IMR-90 (cell line): ENCODE results near the gene DNAH8.

Experiments
- CEBPB ChIP-seq: IDR thresholded peaks from 2 replicates; pipeline ENCODE4 v1.6.1; 2012; ENCODE audit warnings: low read depth, low read length, improper control_type of control experiment
- CTCF ChIP-seq: conservative IDR thresholded peaks from 2 replicates; pipeline ENCODE4 v1.5.1; 2012; ENCODE audit warnings: mild to moderate bottlenecking, low read depth, low read length, improper control_type of control experiment
- FOS ChIP-seq: fragments of 150-350 bp; IDR thresholded peaks from 2 replicates; pipeline ENCODE4 v1.6.1; 2016; ENCODE audit warnings: low read depth, low read length
- MAFK ChIP-seq: IDR thresholded peaks from 2 replicates; pipeline ENCODE4 v1.6.1; 2012; ENCODE audit warnings: low read depth, low read length, improper control_type of control experiment
- MAZ ChIP-seq: IDR thresholded peaks from 2 replicates; pipeline ENCODE4 v1.6.1; 2012; ENCODE audit warnings: low read depth, mild to moderate bottlenecking, low read length, improper control_type of control experiment, moderate library complexity, borderline replicate concordance
- MXI1 ChIP-seq: IDR thresholded peaks from 2 replicates; pipeline ENCODE4 v1.6.1; 2012; ENCODE audit warnings: low read depth, mild to moderate bottlenecking, low read length, moderate library complexity, borderline replicate concordance
- POLR2A ChIP-seq: IDR thresholded peaks from 2 replicates; pipeline ENCODE4 v1.6.1; 2012; ENCODE audit warnings: mild to moderate bottlenecking, low read depth, low read length
- RAD21 ChIP-seq: IDR thresholded peaks from 2 replicates; pipeline ENCODE4 v1.6.1; 2012; ENCODE audit warnings: low read length, improper control_type of control experiment
- RCOR1 ChIP-seq: IDR thresholded peaks from 2 replicates; pipeline ENCODE4 v1.6.1; 2012; ENCODE audit warnings: mild to moderate bottlenecking, low read length, improper control_type of control experiment; ENCODE audit not compliant: insufficient replicate concordance
- RFX5 ChIP-seq: IDR thresholded peaks from 2 replicates; pipeline ENCODE4 v1.8.0; 2012; ENCODE audit warnings: low read depth, mild to moderate bottlenecking, low read length, moderate library complexity
- SMC3 ChIP-seq: fragments of 150-350 bp; IDR thresholded peaks from 2 replicates; pipeline ENCODE4 v1.6.1; 2016; ENCODE audit warnings: low read depth, mild to moderate bottlenecking, antibody characterized with exemption, low read length, moderate library complexity
- USF2 ChIP-seq: fragments of 150-350 bp; IDR thresholded peaks from 2 replicates; pipeline ENCODE4 v1.6.1; 2017; ENCODE audit warnings: mild to moderate bottlenecking, antibody characterized with exemption, low read length, low read depth

- TF ChIP-seq POLR2A: no peak
- TF ChIP-seq CTCF: no peak
- TF ChIP-seq MAFK: no peak
- TF ChIP-seq MAZ: no peak
- TF ChIP-seq CEBPB: no peak
- no peak for TF ChIP-seq MXI1
- no peak for TF ChIP-seq USF2
- TF ChIP-seq FOS: no peak
- no peak for TF ChIP-seq SMC3
- TF ChIP-seq RAD21: no peak
- no peak for TF ChIP-seq RFX5
- TF ChIP-seq RCOR1: no peak
Measured at GRCh38 chr6:38987503-38987902, 272.4 kb downstream of the DNAH8 start.
